Natural killer cell (primary cell): ENCODE data around the gene IL27RA. TPM values are rescaled to one million over a fixed set of nuclear protein-coding genes. Genes with fewer than 3 reads are reported as not detected.

Experiments used
- ATAC-seq, 3 donors: fragments of 150-1000 bp in 2 of 3; fragments of 200-7000 bp in 1 of 3; cut with Tn5 transposase; 1 replicate in 1 of 3; 2 replicates in 2 of 3; pipeline ENCODE4 v1.10.0; 2021; ENCODE audit warnings: mild to moderate bottlenecking in 2 of 3, moderate library complexity in 2 of 3
- DNase-seq, 2 donors: peaks; one replicate each; pipeline versions ENCODE4 v3.0.0 to v3.0.0-alpha.2; 2013 to 2021; ENCODE audit warnings: mixed read lengths in 1 of 2
- H3K27ac ChIP-seq: one replicate; pipeline ENCODE4 v1.5.1; 2013; ENCODE audit warnings: mild to moderate bottlenecking, low read length
- H3K27me3 ChIP-seq: one replicate; pipeline ENCODE4 v1.6.1; 2013; ENCODE audit warnings: low read length; ENCODE audit not compliant: control insufficient read depth, insufficient read depth
- H3K36me3 ChIP-seq: one replicate; pipeline ENCODE4 v1.6.1; 2013; ENCODE audit warnings: low read length; ENCODE audit not compliant: control insufficient read depth, insufficient read depth
- H3K4me1 ChIP-seq: one replicate; pipeline ENCODE4 v1.6.1; 2013; ENCODE audit warnings: low read length; ENCODE audit not compliant: control insufficient read depth, insufficient read depth
- H3K4me3 ChIP-seq: one replicate; pipeline ENCODE4 v1.5.1; 2013; ENCODE audit warnings: low read length
- H3K9me3 ChIP-seq: one replicate; pipeline ENCODE4 v1.6.1; 2013; ENCODE audit warnings: low read length; ENCODE audit not compliant: control insufficient read depth, insufficient read depth
- H3K27ac Mint-ChIP-seq, 2 donors: one replicate each; pipeline ENCODE4 v1.8.0; 2022; ENCODE audit warnings: mild to moderate bottlenecking in 2 of 2, mixed read lengths in 2 of 2, moderate library complexity in 1 of 2
- H3K27me3 Mint-ChIP-seq, 2 donors: one replicate each; pipeline ENCODE4 v1.8.0; 2022; ENCODE audit warnings: low read depth in 2 of 2, mixed read lengths in 2 of 2
- H3K36me3 Mint-ChIP-seq: one replicate; pipeline ENCODE4 v1.8.0; 2022; ENCODE audit warnings: mixed read lengths
- H3K4me1 Mint-ChIP-seq, 2 donors: one replicate each; pipeline ENCODE4 v1.8.0; 2022; ENCODE audit warnings: mixed read lengths in 2 of 2
- H3K4me3 Mint-ChIP-seq: one replicate; pipeline ENCODE4 v1.8.0; 2022; ENCODE audit warnings: mild to moderate bottlenecking, moderate library complexity, mixed read lengths
- H3K9me3 Mint-ChIP-seq, 2 donors: one replicate each; pipeline ENCODE4 v1.8.0; 2022; ENCODE audit warnings: mixed read lengths in 2 of 2
- CTCF ChIP-seq: fragments of 200-600 bp; IDR thresholded peaks from one replicate; pipeline ENCODE4 v1.8.0; 2022; ENCODE audit warnings: antibody characterized with exemption
- WGBS: methylation state at CpG from one replicate; pipeline ENCODE4 v1.1.7; 2013; ENCODE audit warnings: missing lambda C conversion rate; ENCODE audit not compliant: insufficient coverage; 5-methylcytosine and 5-hydroxymethylcytosine counted together
- intact Hi-C: fragments of 100-400 bp; cut with micrococcal nuclease; formaldehyde crosslinking; loops from one replicate; pipeline ENCODE4 v1.14.2; 2022
- total RNA-seq, 4 donors: library from RNA; stranded (reverse); fragments of 120-200 nt in 1 of 4; gene quantifications; one replicate each; pipeline versions ENCODE4 v1.2.3 to v1.2.4, GENCODE V29; 2013 to 2022

Gene IL27RA
- total RNA-seq, 3 donors from 2014 or later (not counting 1 experiment from before 2014, with no cell fraction given) = 38.4 to 61.1 (median 58.0) TPM

GRCh38 chr19:14090509-14091080 lies 59.0 kb downstream of the IL27RA start, which contains the start of gene SAMD1:
SAMD1 (minus strand) TSS chr19:14090751.
- H3K27me3 ChIP-seq = no peaks in the 10 kb centered on the region
- TF ChIP-seq CTCF = no peak
- H3K4me1 Mint-ChIP-seq = peaks cover 14 to 15% of the 10 kb centered on the region in 2 donors
- ATAC-seq = peak; percentile 60 to 81 (median 67)
- peaks cover 7% of the 10 kb centered on the region for H3K9me3 ChIP-seq
- intact Hi-C loops = loop anchor here (1.0 to 5.0 kb wide), 3 partner anchors 9 to 47 kb away; partner anchors contain the start of gene ASF1B
- no peaks in the 10 kb centered on the region for H3K9me3 Mint-ChIP-seq
- H3K4me3 Mint-ChIP-seq = peak within 1 kb of the TSS; percentile 97
- H3K27ac Mint-ChIP-seq = peak within 1 kb of the TSS; percentile 86 to 90
- peak; percentile 65 to 92 for DNase-seq
- no peaks in the 10 kb centered on the region for H3K27me3 Mint-ChIP-seq
- 0% methylated on average over 19 of the region's 65 CpGs for WGBS
- peak within 1 kb of the TSS; percentile 63 for H3K27ac ChIP-seq
- H3K4me3 ChIP-seq = peak within 1 kb of the TSS; percentile 73
- peaks cover 8% of the 10 kb centered on the region for H3K36me3 ChIP-seq
- peaks cover 17% of the 10 kb centered on the region for H3K4me1 ChIP-seq
- H3K36me3 Mint-ChIP-seq = no peaks in the 10 kb centered on the region

- Mint-ChIP-seq H3K9me3 (no peaks in the 10 kb centered on the region), H3K27me3 (no peaks in the 10 kb centered on the region), H3K4me3 (peak overlapping the region; percentile 97), H3K27ac (peak overlapping the region; percentile 86 to 90), H3K4me1 (peaks cover 14 to 15% of the 10 kb centered on the region in 2 donors), H3K36me3 (no peaks in the 10 kb centered on the region)
- H3K36me3 ChIP-seq = peaks cover 8% of the 10 kb centered on the region
- TF ChIP-seq CTCF = no peak
- DNase-seq = peak; percentile 67 to 79
- peak overlapping the region; percentile 73 for H3K4me3 ChIP-seq
- peak; percentile 68 to 83 (median 75) for ATAC-seq
- peaks cover 17% of the 10 kb centered on the region for H3K4me1 ChIP-seq
- intact Hi-C loops = loop anchor here (1.0 to 5.0 kb wide), 3 partner anchors 10 to 46 kb away; partner anchors contain the start of gene ASF1B
- H3K27ac ChIP-seq = peak overlapping the region; percentile 63
- no peaks in the 10 kb centered on the region for H3K27me3 ChIP-seq
- WGBS = under 1% methylated on average over 65 of the region's 72 CpGs
- peaks cover 7% of the 10 kb centered on the region for H3K9me3 ChIP-seq
Observed at GRCh38 chr19:14091081-14091812, 59.7 kb downstream of the IL27RA start.

- DNase-seq = peak in 1 of 2 donors; percentile 67
- no peaks in the 10 kb centered on the region for H3K27me3 ChIP-seq
- ATAC-seq = peak in 1 of 3 donors; percentile 4
Observed at GRCh38 chr19:14091813-14092462, 60.4 kb downstream of the IL27RA start.

More at GRCh38 chr19:14091813-14092462, 60.4 kb downstream of the IL27RA start:
- peak overlapping the region; percentile 63 for H3K27ac ChIP-seq
- H3K4me1 Mint-ChIP-seq = peaks cover 14 to 15% of the 10 kb centered on the region in 2 donors
- H3K9me3 Mint-ChIP-seq = no peaks in the 10 kb centered on the region
- H3K4me3 Mint-ChIP-seq = peak overlapping the region; percentile 97
- H3K36me3 ChIP-seq = peaks cover 11% of the 10 kb centered on the region
- peak overlapping the region; percentile 86 to 90 for H3K27ac Mint-ChIP-seq
- H3K27me3 Mint-ChIP-seq = no peaks in the 10 kb centered on the region
- H3K36me3 Mint-ChIP-seq = no peaks in the 10 kb centered on the region
- intact Hi-C loops = loop anchor here (1.0 to 5.0 kb wide), 3 partner anchors 11 to 45 kb away; partner anchors contain the start of gene ASF1B
- WGBS = 16% methylated on average over 15 of the region's 15 CpGs
- peaks cover 17% of the 10 kb centered on the region for H3K4me1 ChIP-seq
- peak overlapping the region; percentile 73 for H3K4me3 ChIP-seq
- peaks cover 7% of the 10 kb centered on the region for H3K9me3 ChIP-seq
- no peak for TF ChIP-seq CTCF
